Spleen (tissue), 7 donors: ENCODE measurements around the gene U2AF1L4.

ENCODE experiments used
- CTCF ChIP-seq, 11 experiments: fragments of 200-600 bp in 7 of 11; fragments of 450-650 bp in 4 of 11; sonication (generic) in 4 of 11; IDR thresholded peaks in 8 of 11; conservative IDR thresholded peaks in 3 of 11; 1 replicate in 7 of 11; 2 replicates in 4 of 11; pipeline versions ENCODE4 v1.4.0 to v1.8.0; 2016 to 2021; ENCODE audit warnings: antibody characterized with exemption in 11 of 11, inconsistent platforms in 4 of 11, mild to moderate bottlenecking in 1 of 11
- POLR2A ChIP-seq, 3 donors: fragments of 450-650 bp; IDR thresholded peaks; one replicate each; pipeline ENCODE4 v1.5.1; 2017; ENCODE audit warnings: antibody characterized with exemption in 3 of 3, mild to moderate bottlenecking in 1 of 3
- POLR2AphosphoS5 ChIP-seq, 3 donors: sonication (generic); formaldehyde crosslinking; IDR thresholded peaks; one replicate each; pipeline ENCODE4 v1.5.1; 2017; ENCODE audit warnings: antibody characterized with exemption in 3 of 3
- donor health status: DM: no; HTN: no; CAD: no; lungs with moderate emphysema.
- donor health status: DM: no; HTN: no; CAD: no.
- donor health status: DM: no; HTN: no; CAD: no.

DNA sequence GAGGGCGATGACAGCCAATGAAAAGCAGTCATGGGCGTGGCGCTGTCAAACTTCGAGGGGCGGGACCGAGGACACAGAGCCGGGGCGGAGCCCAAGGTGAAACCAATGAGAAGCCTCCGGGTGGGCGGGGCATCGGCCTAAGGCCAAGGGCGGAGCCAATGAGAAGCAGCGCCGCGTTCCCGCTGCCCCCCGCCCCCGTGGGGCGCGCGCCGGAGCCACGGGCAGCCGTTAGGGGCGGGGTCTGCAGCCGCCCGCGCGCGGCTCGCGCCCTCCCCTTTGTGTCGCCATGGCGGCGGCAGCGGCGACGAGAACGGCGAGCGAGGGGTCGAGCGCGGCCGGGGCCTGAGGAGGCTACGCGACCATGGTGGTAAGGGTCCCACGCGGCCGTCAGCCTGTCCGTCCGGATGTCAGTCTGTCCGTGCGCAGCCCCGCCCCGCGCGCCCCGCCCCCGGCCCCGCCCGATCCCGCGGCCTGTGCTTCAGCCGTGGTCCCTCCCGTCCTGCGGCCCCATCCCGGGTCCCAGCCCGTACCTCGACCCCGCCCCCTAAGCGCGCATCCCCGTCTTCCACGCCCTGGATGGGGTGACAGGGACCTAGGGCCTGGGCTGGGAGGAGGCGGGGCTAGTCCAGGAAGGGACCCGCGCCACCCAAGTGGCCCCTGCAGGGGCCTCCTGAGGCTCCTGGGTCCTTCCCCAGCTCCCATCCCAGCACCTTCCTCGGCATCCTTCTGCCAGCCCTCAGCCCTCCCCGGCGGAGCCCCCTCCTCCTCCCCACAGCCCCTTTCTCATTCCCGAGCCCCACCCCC is 30.3 kb upstream of the U2AF1L4 start, which contains the start of gene ARHGAP33:
- TF ChIP-seq CTCF (IDR thresholded peaks at IDR 0.05 in 8 of 11, conservative IDR thresholded peaks at IDR 0.05 in 3 of 11) (peak in 5 of 11 experiments; percentile 7 to 39 (median 13)), POLR2AphosphoS5 (IDR thresholded peaks at IDR 0.05) (peak; percentile 8 to 66 (median 50)), POLR2A (IDR thresholded peaks at IDR 0.05) (no peak)
